Osteocyte (in vitro differentiated cells): ENCODE results near the gene KLF13. TPM values are rescaled to one million over a fixed set of nuclear protein-coding genes. Genes with fewer than 3 reads are reported as not detected.

Source experiments
- DNase-seq: peaks from one replicate; pipeline ENCODE4 v3.0.0; 2021; ENCODE audit warnings: mixed read lengths; ENCODE audit not compliant: unreplicated experiment; ENCODE audit errors: extremely low spot score
- H3K27ac Mint-ChIP-seq: one replicate; pipeline ENCODE4 v1.8.0; 2021; ENCODE audit warnings: mild to moderate bottlenecking, mixed read lengths; ENCODE audit not compliant: unreplicated experiment
- H3K27me3 Mint-ChIP-seq: one replicate; pipeline ENCODE4 v1.8.0; 2021; ENCODE audit warnings: mixed read lengths; ENCODE audit not compliant: unreplicated experiment
- H3K36me3 Mint-ChIP-seq: one replicate; pipeline ENCODE4 v1.8.0; 2021; ENCODE audit warnings: mixed read lengths; ENCODE audit not compliant: unreplicated experiment
- H3K4me1 Mint-ChIP-seq: one replicate; pipeline ENCODE4 v1.8.0; 2021; ENCODE audit warnings: mixed read lengths; ENCODE audit not compliant: unreplicated experiment
- H3K4me3 Mint-ChIP-seq: one replicate; pipeline ENCODE4 v1.8.0; 2021; ENCODE audit warnings: mild to moderate bottlenecking, moderate library complexity, mixed read lengths; ENCODE audit not compliant: unreplicated experiment
- H3K9me3 Mint-ChIP-seq: one replicate; pipeline ENCODE4 v1.8.0; 2021; ENCODE audit warnings: mixed read lengths; ENCODE audit not compliant: unreplicated experiment
- total RNA-seq: library from RNA; stranded (reverse); gene quantifications from 2 replicates; pipeline ENCODE4 v1.2.1, GENCODE V29; 2021
- TF ChIP-seq, protein P1 (sequence below): fragments of 200-600 bp; sonication (generic); IDR thresholded peaks from 2 replicates; pipeline ENCODE4 v1.5.0; 2021; ENCODE audit warnings: antibody characterized with exemption, mild to moderate bottlenecking, moderate library complexity

Gene KLF13
- total RNA-seq, 1 donor from 2014 or later: 54.5 TPM

DNA sequence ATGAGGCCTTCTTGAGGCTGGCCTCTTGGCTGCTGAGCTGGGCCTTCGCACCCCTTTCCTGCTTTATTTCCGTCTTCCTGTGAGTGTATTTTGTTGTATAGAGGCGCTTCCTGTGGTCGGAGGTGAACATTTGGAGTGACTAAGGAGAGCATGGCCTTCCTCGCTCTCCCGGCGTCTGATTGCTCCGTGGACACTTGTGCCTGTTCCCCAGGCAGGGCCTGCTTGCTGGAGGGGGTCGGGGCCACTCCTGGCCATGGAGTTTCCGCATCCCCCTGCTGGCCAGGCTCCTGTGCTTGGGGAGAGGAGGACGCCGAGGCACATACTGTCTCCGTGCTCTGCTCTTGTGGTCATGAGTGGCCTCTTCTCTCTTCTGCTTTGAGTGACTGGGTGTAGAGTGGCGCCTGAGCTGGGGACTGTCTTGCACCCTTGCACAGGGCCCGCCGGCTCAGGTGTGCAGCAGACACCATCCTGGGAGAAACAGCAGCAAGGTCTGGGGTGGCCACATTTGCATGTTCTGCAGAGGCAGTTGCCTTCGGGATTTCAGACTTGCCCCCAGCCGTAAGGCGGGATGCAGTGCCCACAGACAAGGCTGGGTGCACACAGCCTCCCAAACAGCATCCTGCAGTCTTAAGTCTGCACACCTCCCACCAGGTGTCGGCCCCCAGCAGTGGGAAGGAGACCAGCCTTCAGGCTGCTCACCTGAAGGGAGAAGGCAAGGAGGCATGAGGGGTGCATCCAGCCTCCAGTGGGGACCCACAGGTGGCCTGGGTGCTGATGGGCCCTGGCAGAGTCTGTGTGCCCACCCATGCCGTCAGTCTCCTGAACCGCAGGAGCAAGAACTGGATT is 16.4 kb downstream of the KLF13 start:
- no peaks in the 10 kb centered on the region for H3K9me3 Mint-ChIP-seq
- TF ChIP-seq, protein P1, sequence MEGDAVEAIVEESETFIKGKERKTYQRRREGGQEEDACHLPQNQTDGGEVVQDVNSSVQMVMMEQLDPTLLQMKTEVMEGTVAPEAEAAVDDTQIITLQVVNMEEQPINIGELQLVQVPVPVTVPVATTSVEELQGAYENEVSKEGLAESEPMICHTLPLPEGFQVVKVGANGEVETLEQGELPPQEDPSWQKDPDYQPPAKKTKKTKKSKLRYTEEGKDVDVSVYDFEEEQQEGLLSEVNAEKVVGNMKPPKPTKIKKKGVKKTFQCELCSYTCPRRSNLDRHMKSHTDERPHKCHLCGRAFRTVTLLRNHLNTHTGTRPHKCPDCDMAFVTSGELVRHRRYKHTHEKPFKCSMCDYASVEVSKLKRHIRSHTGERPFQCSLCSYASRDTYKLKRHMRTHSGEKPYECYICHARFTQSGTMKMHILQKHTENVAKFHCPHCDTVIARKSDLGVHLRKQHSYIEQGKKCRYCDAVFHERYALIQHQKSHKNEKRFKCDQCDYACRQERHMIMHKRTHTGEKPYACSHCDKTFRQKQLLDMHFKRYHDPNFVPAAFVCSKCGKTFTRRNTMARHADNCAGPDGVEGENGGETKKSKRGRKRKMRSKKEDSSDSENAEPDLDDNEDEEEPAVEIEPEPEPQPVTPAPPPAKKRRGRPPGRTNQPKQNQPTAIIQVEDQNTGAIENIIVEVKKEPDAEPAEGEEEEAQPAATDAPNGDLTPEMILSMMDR: no peak
- H3K4me1 Mint-ChIP-seq: peaks cover 68% of the 10 kb centered on the region
- no peak overlapping the region for H3K27ac Mint-ChIP-seq
- no peaks in the 10 kb centered on the region for H3K36me3 Mint-ChIP-seq
- H3K4me3 Mint-ChIP-seq: no peak overlapping the region
- H3K27me3 Mint-ChIP-seq: no peaks in the 10 kb centered on the region
- DNase-seq: no peak

DNA sequence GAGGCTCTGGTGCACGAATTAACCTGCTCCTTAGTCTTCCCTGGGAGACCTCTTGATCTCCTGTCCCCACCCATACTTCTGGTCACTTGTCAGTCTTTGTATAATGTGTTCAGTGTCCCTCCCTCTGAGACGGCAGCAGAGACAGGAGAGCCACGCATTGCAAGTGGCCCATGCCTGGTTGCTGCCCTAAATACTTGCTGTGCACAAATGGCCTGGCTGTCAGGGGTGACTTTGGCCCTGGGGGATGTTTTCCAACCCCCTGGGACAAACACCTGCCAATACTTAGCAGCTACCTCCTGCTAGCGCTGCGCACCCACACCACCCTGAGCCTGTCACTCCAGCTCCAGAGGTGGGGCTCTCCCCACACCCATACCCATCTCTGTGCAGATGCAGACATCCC is 17.2 kb downstream of the KLF13 start:
- Mint-ChIP-seq H3K27ac (no peak overlapping the region), H3K4me1 (peaks cover 59% of the 10 kb centered on the region), H3K4me3 (no peak overlapping the region), H3K27me3 (no peaks in the 10 kb centered on the region), H3K9me3 (no peaks in the 10 kb centered on the region), H3K36me3 (no peaks in the 10 kb centered on the region)
- no peak for DNase-seq
- TF ChIP-seq, protein P1: no peak

DNA sequence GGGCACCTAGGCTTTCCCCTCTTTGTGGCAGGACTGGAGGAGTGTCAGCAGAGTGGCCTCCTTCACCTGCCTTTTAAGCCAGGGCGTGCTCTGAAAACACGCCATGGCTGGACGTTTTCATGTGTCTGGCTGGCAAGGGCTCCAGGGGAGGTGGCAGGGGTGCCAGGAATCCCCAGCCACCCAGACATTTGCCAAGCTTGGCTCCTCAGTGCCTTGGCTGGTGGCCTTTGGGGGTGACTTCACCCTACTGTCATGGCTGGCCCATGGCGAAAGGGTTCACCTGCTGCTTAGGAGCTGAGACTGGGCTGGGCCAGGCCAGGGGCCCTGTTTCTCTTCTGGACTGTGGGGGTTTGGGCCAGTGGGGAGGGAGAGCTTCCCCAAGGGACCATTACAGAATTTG is 17.6 kb downstream of the KLF13 start:
- Mint-ChIP-seq H3K4me1 (peaks cover 55% of the 10 kb centered on the region), H3K27me3 (no peaks in the 10 kb centered on the region), H3K27ac (peak overlapping the region; percentile 41), H3K36me3 (no peaks in the 10 kb centered on the region), H3K4me3 (no peak overlapping the region), H3K9me3 (no peaks in the 10 kb centered on the region)
- TF ChIP-seq, protein P1: no peak
- no peak for DNase-seq

DNA sequence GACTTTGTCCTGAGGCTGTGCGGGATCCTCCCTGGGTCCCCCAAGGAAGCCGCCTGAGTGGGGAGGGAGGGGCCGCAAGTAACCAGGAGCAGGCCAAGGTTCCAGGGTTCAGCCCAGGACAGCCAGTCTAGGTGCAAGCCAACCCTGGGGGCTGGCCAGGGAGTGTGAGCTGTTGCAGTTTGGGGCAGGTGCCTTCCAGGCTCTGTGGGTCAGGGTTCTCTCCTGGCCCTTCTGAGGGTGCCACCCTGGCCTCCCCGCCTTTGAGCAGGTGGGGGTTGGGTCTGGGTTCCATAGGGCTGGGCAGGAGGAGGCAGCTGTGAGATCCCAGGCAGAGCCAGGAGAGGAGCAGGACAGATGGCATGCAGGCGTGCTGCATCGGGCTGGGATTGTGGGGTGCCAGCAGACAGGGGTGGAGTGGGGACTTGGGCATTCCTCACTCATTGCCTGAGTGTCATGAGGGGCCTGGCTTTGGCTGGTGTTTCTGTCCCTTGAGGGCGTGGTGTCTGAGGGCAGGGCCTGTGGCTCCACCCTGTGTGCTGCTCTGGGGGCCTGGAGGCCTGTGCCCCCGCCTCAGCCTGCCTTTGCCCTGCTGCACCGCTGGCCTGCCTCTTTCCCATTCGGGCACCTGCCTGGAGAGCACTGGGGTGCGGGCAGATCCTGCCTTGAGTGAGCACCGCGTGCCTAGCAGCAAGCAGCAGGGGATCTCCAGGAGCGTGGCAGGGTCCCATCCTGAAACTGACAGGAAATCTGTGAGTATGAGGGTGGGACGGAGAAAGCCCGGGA is 18.4 kb downstream of the KLF13 start:
- no peak for DNase-seq
- Mint-ChIP-seq H3K9me3 (no peaks in the 10 kb centered on the region), H3K36me3 (no peaks in the 10 kb centered on the region), H3K4me1 (peaks cover 52% of the 10 kb centered on the region), H3K27me3 (no peaks in the 10 kb centered on the region), H3K27ac (peak overlapping the region; percentile 41), H3K4me3 (no peak overlapping the region)
- TF ChIP-seq, protein P1: no peak
